Duodenal mucosa (tissue), 2 donors: Measurements from ENCODE around the gene NPM3.

Experiments
- H3K27ac ChIP-seq: one replicate; pipeline ENCODE4 v1.7.0; 2013; ENCODE audit warnings: low read depth, low read length
- H3K27me3 ChIP-seq, 2 donors: one replicate each; pipeline ENCODE4 v1.7.0; 2013; ENCODE audit warnings: low read length in 2 of 2, control low read depth in 1 of 2; ENCODE audit not compliant: insufficient read depth in 2 of 2, control insufficient read depth in 1 of 2
- H3K36me3 ChIP-seq, 2 donors: one replicate each; pipeline ENCODE4 v1.7.0; 2013; ENCODE audit warnings: low read length in 2 of 2, control low read depth in 1 of 2; ENCODE audit not compliant: insufficient read depth in 2 of 2, control insufficient read depth in 1 of 2
- H3K4me1 ChIP-seq, 2 donors: one replicate each; pipeline ENCODE4 v1.7.0; 2013; ENCODE audit warnings: low read length in 2 of 2, control low read depth in 1 of 2; ENCODE audit not compliant: insufficient read depth in 2 of 2, control insufficient read depth in 1 of 2
- H3K4me3 ChIP-seq, 2 donors: one replicate each; pipeline ENCODE4 v1.7.0; 2013; ENCODE audit warnings: low read length in 2 of 2, low read depth in 1 of 2
- H3K9ac ChIP-seq, 2 donors: one replicate each; pipeline ENCODE4 v1.7.0; 2013; ENCODE audit warnings: low read length in 2 of 2, low read depth in 1 of 2
- H3K9me3 ChIP-seq, 2 donors: one replicate each; pipeline ENCODE4 v1.7.0; 2013; ENCODE audit warnings: low read length in 2 of 2, control low read depth in 1 of 2; ENCODE audit not compliant: control insufficient read depth in 1 of 2

Gene NPM3

GRCh38 chr10:101824736-101825135 is 41.5 kb upstream of the NPM3 start:
- Histone ChIP-seq H3K9me3 (no peaks in the 10 kb centered on the region), H3K4me1 (peaks cover 0 to 4% of the 10 kb centered on the region in 2 donors), H3K27ac (no peak overlapping the region), H3K4me3 (no peak overlapping the region), H3K27me3 (no peaks in the 10 kb centered on the region), H3K9ac (no peak overlapping the region), H3K36me3 (peaks cover 0 to 9% of the 10 kb centered on the region in 2 donors)

GRCh38 chr10:101818872-101819633 is 35.8 kb upstream of the NPM3 start:
- H3K9ac ChIP-seq, result peak overlapping the region; percentile 63 to 93
- H3K27ac ChIP-seq, result peak overlapping the region; percentile 80
- peak overlapping the region; percentile 86 to 87 for H3K4me3 ChIP-seq
- H3K9me3 ChIP-seq, result no peaks in the 10 kb centered on the region
- no peaks in the 10 kb centered on the region for H3K27me3 ChIP-seq
- peaks cover 16 to 33% of the 10 kb centered on the region in 2 donors for H3K4me1 ChIP-seq
- H3K36me3 ChIP-seq, result no peaks in the 10 kb centered on the region

- H3K9me3 ChIP-seq, result no peaks in the 10 kb centered on the region
- H3K27me3 ChIP-seq, result no peaks in the 10 kb centered on the region
- peaks cover 16 to 33% of the 10 kb centered on the region in 2 donors for H3K4me1 ChIP-seq
- H3K4me3 ChIP-seq, result peak within 1 kb of the TSS; percentile 86 to 87
- H3K9ac ChIP-seq, result peak within 1 kb of the TSS; percentile 90 to 93
- H3K27ac ChIP-seq, result peak within 1 kb of the TSS; percentile 88
- no peaks in the 10 kb centered on the region for H3K36me3 ChIP-seq
Measured at GRCh38 chr10:101818119-101818871, 35.0 kb upstream of the NPM3 start, which contains the start of gene OGA. Gene OGA (minus strand): TSS chr10:101818444. CDS start chr10:101818022, 422 bp downstream.

- H3K27me3 ChIP-seq, result no peaks in the 10 kb centered on the region
- H3K9me3 ChIP-seq, result no peaks in the 10 kb centered on the region
- peaks cover 5 to 7% of the 10 kb centered on the region in 2 donors for H3K36me3 ChIP-seq
- H3K4me1 ChIP-seq, result peaks cover 16 to 33% of the 10 kb centered on the region in 2 donors
- peak overlapping the region; percentile 90 to 93 for H3K9ac ChIP-seq
- peak overlapping the region; percentile 86 to 87 for H3K4me3 ChIP-seq
- H3K27ac ChIP-seq, result peak overlapping the region; percentile 88
Measured at GRCh38 chr10:101817337-101818118, 34.3 kb upstream of the NPM3 start.

- no peak overlapping the region for H3K27ac ChIP-seq
- no peaks in the 10 kb centered on the region for H3K27me3 ChIP-seq
- H3K9ac ChIP-seq, result peak overlapping the region; percentile 90 to 93
- H3K4me1 ChIP-seq, result peaks cover 16 to 33% of the 10 kb centered on the region in 2 donors
- peak overlapping the region; percentile 86 to 87 for H3K4me3 ChIP-seq
- H3K9me3 ChIP-seq, result no peaks in the 10 kb centered on the region
- peaks cover 10 to 13% of the 10 kb centered on the region in 2 donors for H3K36me3 ChIP-seq
Measured at GRCh38 chr10:101816913-101817336, 33.7 kb upstream of the NPM3 start.

GRCh38 chr10:101816376-101816775 is 33.1 kb upstream of the NPM3 start:
- Histone ChIP-seq H3K4me1 (peaks cover 16 to 33% of the 10 kb centered on the region in 2 donors), H3K9me3 (no peaks in the 10 kb centered on the region), H3K4me3 (peak overlapping the region; percentile 86 to 87), H3K9ac (peak overlapping the region; percentile 90 to 93), H3K36me3 (peaks cover 12 to 16% of the 10 kb centered on the region in 2 donors), H3K27ac (no peak overlapping the region), H3K27me3 (no peaks in the 10 kb centered on the region)

GRCh38 chr10:101814466-101815071 is 31.3 kb upstream of the NPM3 start:
- no peak overlapping the region for H3K9ac ChIP-seq
- no peaks in the 10 kb centered on the region for H3K9me3 ChIP-seq
- H3K36me3 ChIP-seq, result peaks cover 12 to 31% of the 10 kb centered on the region in 2 donors
- no peak overlapping the region for H3K27ac ChIP-seq
- no peaks in the 10 kb centered on the region for H3K27me3 ChIP-seq
- H3K4me1 ChIP-seq, result peaks cover 16 to 29% of the 10 kb centered on the region in 2 donors
- H3K4me3 ChIP-seq, result peak overlapping the region; percentile 86 to 87

- H3K9me3 ChIP-seq, result no peaks in the 10 kb centered on the region
- no peak overlapping the region for H3K27ac ChIP-seq
- H3K36me3 ChIP-seq, result peaks cover 26 to 49% of the 10 kb centered on the region in 2 donors
- no peak overlapping the region for H3K4me3 ChIP-seq
- no peak overlapping the region for H3K9ac ChIP-seq
- H3K4me1 ChIP-seq, result peaks cover 7 to 20% of the 10 kb centered on the region in 2 donors
- H3K27me3 ChIP-seq, result no peaks in the 10 kb centered on the region
Measured at GRCh38 chr10:101812606-101813005, 29.4 kb upstream of the NPM3 start.

- no peak overlapping the region for H3K27ac ChIP-seq
- H3K9me3 ChIP-seq, result no peaks in the 10 kb centered on the region
- H3K9ac ChIP-seq, result no peak overlapping the region
- peaks cover 26 to 88% of the 10 kb centered on the region in 2 donors for H3K36me3 ChIP-seq
- H3K27me3 ChIP-seq, result no peaks in the 10 kb centered on the region
- no peak overlapping the region for H3K4me3 ChIP-seq
- no peaks in the 10 kb centered on the region for H3K4me1 ChIP-seq
Measured at GRCh38 chr10:101807158-101807557, 23.9 kb upstream of the NPM3 start.
